Urinary bladder (tissue), 4 donors: ENCODE results near the gene HES5. TPM values are rescaled to one million over a fixed set of nuclear protein-coding genes. Genes with fewer than 3 reads are reported as not detected.

Experiments
- DNase-seq: peaks from one replicate; pipeline ENCODE4 v3.0.0-alpha.2; 2015; ENCODE audit errors: extremely low spot score
- H3K27ac ChIP-seq: one replicate; pipeline ENCODE4 v1.5.1; 2013; ENCODE audit warnings: low read depth, mild to moderate bottlenecking, moderate library complexity
- H3K36me3 ChIP-seq: one replicate; pipeline ENCODE4 v1.6.1; 2013; ENCODE audit warnings: mild to moderate bottlenecking, moderate library complexity; ENCODE audit not compliant: insufficient read depth
- H3K4me1 ChIP-seq: one replicate; pipeline ENCODE4 v1.6.1; 2013; ENCODE audit warnings: mild to moderate bottlenecking, moderate library complexity; ENCODE audit not compliant: insufficient read depth
- H3K4me3 ChIP-seq: one replicate; pipeline ENCODE4 v1.5.1; 2013; ENCODE audit warnings: low read depth, low read length
- WGBS: extraction: QIAGEN DNeasy Blood & Tissue Kit; methylation state at CpG from one replicate; pipeline ENCODE4 v1.1.7; 2013; 5-methylcytosine and 5-hydroxymethylcytosine counted together
- polyA plus RNA-seq: library from polyadenylated mRNA; stranded (reverse); fragments of 200-250 nt; gene quantifications from one replicate; pipeline ENCODE4 v1.2.3, GENCODE V29; 2013
- total RNA-seq: library from RNA; depleted of rRNA; stranded (reverse); fragments of >200 nt; gene quantifications from one replicate; pipeline ENCODE4 v1.2.3, GENCODE V29; 2014
- donor health status: healthy with polysubstance abuse.
- donor health status: healthy.

The HES5 gene
- total and polyA plus RNA-seq, 2 donors: 0.42 to 2.5 TPM

- no peaks in the 10 kb centered on the region for H3K36me3 ChIP-seq
- no peak for DNase-seq
- H3K4me1 ChIP-seq: no peaks in the 10 kb centered on the region
- H3K4me3 ChIP-seq: no peak overlapping the region
- 92% methylated on average over 12 of the region's 12 CpGs for WGBS
- H3K27ac ChIP-seq: no peak overlapping the region
These were observed 34.5 kb downstream of the HES5 start for GRCh38 chr1:2495546-2495945.

- 89% methylated on average over 12 of the region's 12 CpGs for WGBS
- Histone ChIP-seq H3K36me3 (no peaks in the 10 kb centered on the region), H3K4me1 (no peaks in the 10 kb centered on the region), H3K27ac (no peak overlapping the region), H3K4me3 (no peak overlapping the region)
- no peak for DNase-seq
These were observed 35.0 kb downstream of the HES5 start for GRCh38 chr1:2495026-2495425.

GRCh38 chr1:2494323-2494693 lies 35.8 kb downstream of the HES5 start:
- WGBS: 32% methylated on average over 19 of the region's 19 CpGs
- Histone ChIP-seq H3K36me3 (no peaks in the 10 kb centered on the region), H3K4me1 (no peaks in the 10 kb centered on the region), H3K4me3 (no peak overlapping the region), H3K27ac (no peak overlapping the region)
- DNase-seq: no peak

- 41% methylated on average over 24 of the region's 24 CpGs for WGBS
- no peak for DNase-seq
These were observed 36.3 kb downstream of the HES5 start for GRCh38 chr1:2493691-2494322.

GRCh38 chr1:2493218-2493617 lies 36.8 kb downstream of the HES5 start:
- Histone ChIP-seq H3K4me1 (no peaks in the 10 kb centered on the region), H3K36me3 (no peaks in the 10 kb centered on the region), H3K27ac (no peak overlapping the region), H3K4me3 (no peak overlapping the region)
- WGBS: 37% methylated on average over 19 of the region's 19 CpGs
- no peak for DNase-seq

More at GRCh38 chr1:2493691-2494322, 36.3 kb downstream of the HES5 start:
- Histone ChIP-seq H3K4me1 (no peaks in the 10 kb centered on the region), H3K36me3 (no peaks in the 10 kb centered on the region), H3K27ac (no peak overlapping the region), H3K4me3 (no peak overlapping the region)

GRCh38 chr1:2492091-2492490 lies 38.0 kb downstream of the HES5 start:
- WGBS: 74% methylated on average over 13 of the region's 13 CpGs
- Histone ChIP-seq H3K4me1 (no peaks in the 10 kb centered on the region), H3K27ac (no peak overlapping the region), H3K4me3 (no peak overlapping the region), H3K36me3 (no peaks in the 10 kb centered on the region)
- DNase-seq: no peak

- H3K4me1 ChIP-seq: no peaks in the 10 kb centered on the region
- H3K4me3 ChIP-seq: no peak overlapping the region
- H3K36me3 ChIP-seq: no peaks in the 10 kb centered on the region
- no peak overlapping the region for H3K27ac ChIP-seq
- no peak for DNase-seq
- WGBS: 89% methylated on average over 14 of the region's 14 CpGs
These were observed 40.4 kb downstream of the HES5 start for GRCh38 chr1:2489615-2490014.

- 88% methylated on average over 2 of the region's 2 CpGs for WGBS
- Histone ChIP-seq H3K4me1 (no peaks in the 10 kb centered on the region), H3K27ac (no peak overlapping the region), H3K4me3 (no peak overlapping the region), H3K36me3 (no peaks in the 10 kb centered on the region)
- DNase-seq: no peak
These were observed 41.4 kb downstream of the HES5 start for GRCh38 chr1:2488688-2489087.

GRCh38 chr1:2486558-2486957 lies 43.5 kb downstream of the HES5 start:
- Histone ChIP-seq H3K4me1 (no peaks in the 10 kb centered on the region), H3K4me3 (no peak overlapping the region), H3K36me3 (no peaks in the 10 kb centered on the region), H3K27ac (no peak overlapping the region)
- no peak for DNase-seq
- 83% methylated on average over 9 of the region's 9 CpGs for WGBS

GRCh38 chr1:2486041-2486440 lies 44.0 kb downstream of the HES5 start:
- DNase-seq: no peak
- 80% methylated on average over 4 of the region's 4 CpGs for WGBS
- H3K4me3 ChIP-seq: no peak overlapping the region
- no peaks in the 10 kb centered on the region for H3K36me3 ChIP-seq
- H3K4me1 ChIP-seq: no peaks in the 10 kb centered on the region
- H3K27ac ChIP-seq: no peak overlapping the region

- no peak for DNase-seq
- no peaks in the 10 kb centered on the region for H3K36me3 ChIP-seq
- H3K4me1 ChIP-seq: no peaks in the 10 kb centered on the region
- H3K4me3 ChIP-seq: no peak overlapping the region
- 82% methylated on average over 15 of the region's 16 CpGs for WGBS
- H3K27ac ChIP-seq: no peak overlapping the region
These were observed 46.1 kb downstream of the HES5 start for GRCh38 chr1:2483970-2484369.

GRCh38 chr1:2483026-2483425 lies 47.0 kb downstream of the HES5 start:
- no peak for DNase-seq
- Histone ChIP-seq H3K4me3 (no peak overlapping the region), H3K36me3 (no peaks in the 10 kb centered on the region), H3K4me1 (no peaks in the 10 kb centered on the region), H3K27ac (no peak overlapping the region)
- WGBS: 83% methylated on average over 13 of the region's 13 CpGs

- WGBS: 66% methylated on average over 11 of the region's 11 CpGs
- Histone ChIP-seq H3K27ac (no peak overlapping the region), H3K36me3 (no peaks in the 10 kb centered on the region), H3K4me1 (no peaks in the 10 kb centered on the region), H3K4me3 (no peak overlapping the region)
- no peak for DNase-seq
These were observed 47.5 kb downstream of the HES5 start for GRCh38 chr1:2482588-2482987.

- 71% methylated on average over 10 of the region's 10 CpGs for WGBS
- Histone ChIP-seq H3K36me3 (no peaks in the 10 kb centered on the region), H3K4me1 (no peaks in the 10 kb centered on the region), H3K4me3 (no peak overlapping the region), H3K27ac (no peak overlapping the region)
- no peak for DNase-seq
These were observed 48.2 kb downstream of the HES5 start for GRCh38 chr1:2481885-2482284.

GRCh38 chr1:2480986-2481364 lies 49.1 kb downstream of the HES5 start:
- WGBS: 91% methylated on average over 12 of the region's 12 CpGs

More at GRCh38 chr1:2480986-2481364, 49.1 kb downstream of the HES5 start:
- no peaks in the 10 kb centered on the region for H3K4me1 ChIP-seq
- no peak overlapping the region for H3K4me3 ChIP-seq
- H3K27ac ChIP-seq: no peak overlapping the region
- DNase-seq: no peak
- no peaks in the 10 kb centered on the region for H3K36me3 ChIP-seq
